HepG2 (cell line): Measurements from ENCODE around the gene PPP1R12C. TPM values are rescaled to one million over a fixed set of nuclear protein-coding genes. Genes with fewer than 3 reads are reported as not detected.

ENCODE experiments used
- ARID4A ChIP-seq: sonication (generic); formaldehyde crosslinking; IDR thresholded peaks from 2 replicates; pipeline ENCODE4 v1.5.0; 2020; ENCODE audit warnings: mild to moderate bottlenecking, missing genetic modification reagents, borderline replicate concordance
- CTCF ChIP-seq: sonication (generic); formaldehyde crosslinking; IDR thresholded peaks from 2 replicates; pipeline ENCODE4 v1.5.0; 2020; ENCODE audit warnings: mild to moderate bottlenecking, missing genetic modification reagents, moderate library complexity
- ETS1 ChIP-seq: sonication (generic); formaldehyde crosslinking; IDR thresholded peaks from 2 replicates; pipeline ENCODE4 v1.4.0; 2020; ENCODE audit warnings: missing genetic modification reagents
- FOXP1 ChIP-seq, 2 experiments: fragments of 450-650 bp in 1 of 2; IDR thresholded peaks; 2 replicates each; pipeline ENCODE4 v1.6.1; 2017 to 2018; ENCODE audit warnings: antibody characterized with exemption in 1 of 2
- GATA4 ChIP-seq: sonication (generic); IDR thresholded peaks from 2 replicates; pipeline ENCODE4 v1.6.1; 2016; ENCODE audit warnings: antibody characterized with exemption, low read depth, borderline replicate concordance
- KAT2B ChIP-seq: fragments of 150-350 bp; IDR thresholded peaks from 2 replicates; pipeline ENCODE4 v1.6.1; 2014; ENCODE audit warnings: low read depth, low read length, borderline replicate concordance
- KMT2B ChIP-seq: IDR thresholded peaks from 2 replicates; pipeline ENCODE4 v1.6.1; 2016; ENCODE audit warnings: missing genetic modification reagents, missing compliant biosample characterization
- SNAPC5 ChIP-seq: sonication (generic); formaldehyde crosslinking; IDR thresholded peaks from 2 replicates; pipeline ENCODE4 v1.8.1; 2023; ENCODE audit warnings: mild to moderate bottlenecking, missing genetic modification reagents, borderline replicate concordance
- SOX5 ChIP-seq: IDR thresholded peaks from 2 replicates; pipeline ENCODE4 v1.6.1; 2016; ENCODE audit warnings: borderline replicate concordance
- ZBED4 ChIP-seq: sonication (generic); formaldehyde crosslinking; IDR thresholded peaks from 2 replicates; pipeline ENCODE4 v1.4.0; 2020; ENCODE audit warnings: missing genetic modification reagents, borderline replicate concordance
- ZBTB49 ChIP-seq: sonication (generic); formaldehyde crosslinking; IDR thresholded peaks from 2 replicates; pipeline ENCODE4 v1.4.0; 2020; ENCODE audit warnings: missing genetic modification reagents, borderline replicate concordance
- ZFX ChIP-seq: sonication (generic); formaldehyde crosslinking; IDR thresholded peaks from 2 replicates; pipeline ENCODE4 v1.4.0; 2020; ENCODE audit warnings: mild to moderate bottlenecking, low read depth, missing genetic modification reagents, moderate library complexity
- ZNF17 ChIP-seq: sonication (generic); formaldehyde crosslinking; IDR thresholded peaks from 2 replicates; pipeline ENCODE4 v1.5.0; 2020; ENCODE audit warnings: mild to moderate bottlenecking, missing genetic modification reagents
- polyA plus RNA-seq, 8 experiments: library from polyadenylated mRNA; depleted of rRNA in 3 of 8; stranded (reverse) in 7 of 8; unstranded in 1 of 8; fragments of >200 nt; fragmentation: Illumina TruSeq in 4 of 8; extraction: Trizol in 4 of 8; gene quantifications; 2 replicates each; pipeline versions ENCODE4 v1.2.1 to v1.2.3, GENCODE V29; 2011 to 2016; ENCODE audit warnings: low read depth in 4 of 8, missing spikeins in 1 of 8, mixed read lengths in 1 of 8; ENCODE audit not compliant: insufficient read depth in 1 of 8
- total RNA-seq, 5 experiments: library from RNA; depleted of rRNA; stranded (reverse); fragments of >200 nt; fragmentation: Illumina TruSeq; extraction: Trizol; gene quantifications; 2 replicates each; pipeline ENCODE4 v1.2.3, GENCODE V29; 2016; ENCODE audit warnings: low read depth in 1 of 5

Gene PPP1R12C
- total and polyA plus RNA-seq, 2 of the 13 experiments (the other 11 are each of a cell fraction or from before 2014, with no cell fraction given), result 29.7 to 30.3 TPM

GRCh38 chr19:55156202-55157063 lies 39.0 kb upstream of the PPP1R12C start (continued):
- TF ChIP-seq ZFX (CRISPR knock-in tag) (peak; percentile 32; the same call in 1 of the 2 replicates), ARID4A (CRISPR knock-in tag) (peak; percentile 19; the same call in 1 of the 2 replicates), SNAPC5 (CRISPR knock-in tag) (no peak), FOXP1 (IDR thresholded peaks at IDR 0.05) (no peak), FOXP1 (CRISPR knock-in tag; IDR thresholded peaks at IDR 0.05) (no peak), SOX5 (CRISPR knock-in tag) (no peak), ZNF17 (CRISPR knock-in tag) (no peak), KMT2B (no peak), ZBTB49 (CRISPR knock-in tag) (no peak), ETS1 (CRISPR knock-in tag) (no peak), GATA4 (no peak), CTCF (CRISPR knock-in tag) (no peak), KAT2B (no peak), ZBED4 (CRISPR knock-in tag) (no peak)
